BLaER1 (cell line): Measurements from ENCODE around the gene PTBP1.

ENCODE experiments used
- H3K27ac ChIP-seq: shearing (Covaris generic); formaldehyde crosslinking; 2 replicates; pipeline ENCODE4 v1.8.1; 2022
- H3K27me3 ChIP-seq: shearing (Covaris generic); formaldehyde crosslinking; 2 replicates; pipeline ENCODE4 v1.8.1; 2022
- H3K36me3 ChIP-seq: shearing (Covaris generic); formaldehyde crosslinking; 2 replicates; pipeline ENCODE4 v1.8.1; 2022
- H3K4me1 ChIP-seq: shearing (Covaris generic); formaldehyde crosslinking; 2 replicates; pipeline ENCODE4 v1.8.1; 2022
- H3K4me2 ChIP-seq: shearing (Covaris generic); formaldehyde crosslinking; 2 replicates; pipeline ENCODE4 v1.8.1; 2022
- H3K4me3 ChIP-seq: shearing (Covaris generic); formaldehyde crosslinking; 2 replicates; pipeline ENCODE4 v1.8.1; 2022
- H3K9ac ChIP-seq: shearing (Covaris generic); formaldehyde crosslinking; 2 replicates; pipeline ENCODE4 v1.8.1; 2022
- H3K9me3 ChIP-seq: shearing (Covaris generic); formaldehyde crosslinking; 2 replicates; pipeline ENCODE4 v1.8.1; 2022
- H4K20me1 ChIP-seq: shearing (Covaris generic); formaldehyde crosslinking; 2 replicates; pipeline ENCODE4 v1.8.1; 2022
- Cebpa-rat ChIP-seq: shearing (Covaris generic); IDR thresholded peaks from 2 replicates; pipeline ENCODE4 v1.8.1; 2022

Gene PTBP1

DNA sequence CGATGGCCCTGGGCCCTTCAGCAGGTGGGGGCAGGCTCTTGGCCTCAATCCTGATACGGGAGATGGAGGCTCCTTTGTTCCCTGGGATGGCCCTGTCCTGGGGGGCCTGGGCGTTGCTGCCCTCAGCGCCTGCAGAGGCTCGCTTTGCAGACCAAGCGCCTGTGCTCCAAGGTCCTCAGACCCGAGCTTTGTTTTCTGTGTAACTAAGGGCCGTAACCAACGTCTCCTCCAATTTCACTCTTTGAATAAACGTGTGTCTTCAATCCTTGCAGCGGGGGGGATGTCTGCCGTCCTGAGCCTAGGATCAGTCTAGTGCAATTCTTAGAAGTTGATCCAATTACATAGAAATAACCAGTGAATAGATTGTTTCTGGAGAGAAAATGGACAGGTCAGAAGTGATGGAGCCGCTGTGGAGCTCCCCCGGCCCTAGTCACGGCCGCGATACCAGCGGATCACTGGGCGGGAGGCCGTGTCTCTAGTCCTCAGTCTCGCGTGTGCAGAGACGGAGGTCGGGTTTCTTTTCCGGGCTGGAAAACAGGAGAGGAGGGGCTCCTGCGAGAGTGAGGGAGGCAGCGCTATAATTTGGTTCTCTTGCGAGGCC lies 5.3 kb downstream of the PTBP1 start:
- no peak overlapping the region for H3K27ac ChIP-seq
- H3K4me3 ChIP-seq: no peak overlapping the region
- H3K36me3 ChIP-seq: peaks cover 96% of the 10 kb centered on the region
- peaks cover 30% of the 10 kb centered on the region for H3K4me1 ChIP-seq
- H3K4me2 ChIP-seq: no peak overlapping the region
- H4K20me1 ChIP-seq: peaks cover 100% of the 10 kb centered on the region
- H3K9ac ChIP-seq: 0 out of 2 replicates have a peak overlapping the region, but pooled peaks have one; percentile 29
- no peaks in the 10 kb centered on the region for H3K9me3 ChIP-seq
- TF ChIP-seq Cebpa-rat: no peak
- no peaks in the 10 kb centered on the region for H3K27me3 ChIP-seq

DNA sequence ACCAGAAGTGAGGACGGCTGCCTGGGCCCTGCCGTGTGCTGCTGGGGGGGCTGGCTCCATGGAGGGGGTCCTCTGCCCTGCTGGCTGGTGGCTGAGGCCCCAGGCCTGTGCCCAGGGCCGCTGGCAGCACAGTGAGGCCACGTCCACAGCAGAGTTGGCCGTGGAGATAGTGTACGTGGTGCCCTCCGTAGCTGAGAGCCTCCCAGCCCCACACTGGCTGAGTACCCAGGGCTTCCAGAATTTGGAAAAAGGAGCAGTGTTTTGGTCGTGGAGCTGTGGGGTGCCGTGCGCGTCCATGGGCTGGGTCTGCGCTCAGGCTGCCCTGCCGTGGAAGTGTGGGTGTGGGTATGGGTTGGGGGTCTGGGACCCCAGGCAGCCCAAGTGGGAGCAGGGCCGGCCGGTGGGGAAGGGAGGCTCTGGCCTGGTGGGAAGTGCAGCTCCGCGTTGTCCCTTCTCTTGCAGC lies 5.9 kb downstream of the PTBP1 start:
- H3K9ac ChIP-seq: no peak overlapping the region
- no peak overlapping the region for H3K4me2 ChIP-seq
- no peak overlapping the region for H3K4me3 ChIP-seq
- H3K27me3 ChIP-seq: no peaks in the 10 kb centered on the region
- peaks cover 100% of the 10 kb centered on the region for H4K20me1 ChIP-seq
- no peak overlapping the region for H3K27ac ChIP-seq
- peaks cover 100% of the 10 kb centered on the region for H3K36me3 ChIP-seq
- TF ChIP-seq Cebpa-rat: no peak
- H3K9me3 ChIP-seq: no peaks in the 10 kb centered on the region
- H3K4me1 ChIP-seq: peaks cover 30% of the 10 kb centered on the region

DNA sequence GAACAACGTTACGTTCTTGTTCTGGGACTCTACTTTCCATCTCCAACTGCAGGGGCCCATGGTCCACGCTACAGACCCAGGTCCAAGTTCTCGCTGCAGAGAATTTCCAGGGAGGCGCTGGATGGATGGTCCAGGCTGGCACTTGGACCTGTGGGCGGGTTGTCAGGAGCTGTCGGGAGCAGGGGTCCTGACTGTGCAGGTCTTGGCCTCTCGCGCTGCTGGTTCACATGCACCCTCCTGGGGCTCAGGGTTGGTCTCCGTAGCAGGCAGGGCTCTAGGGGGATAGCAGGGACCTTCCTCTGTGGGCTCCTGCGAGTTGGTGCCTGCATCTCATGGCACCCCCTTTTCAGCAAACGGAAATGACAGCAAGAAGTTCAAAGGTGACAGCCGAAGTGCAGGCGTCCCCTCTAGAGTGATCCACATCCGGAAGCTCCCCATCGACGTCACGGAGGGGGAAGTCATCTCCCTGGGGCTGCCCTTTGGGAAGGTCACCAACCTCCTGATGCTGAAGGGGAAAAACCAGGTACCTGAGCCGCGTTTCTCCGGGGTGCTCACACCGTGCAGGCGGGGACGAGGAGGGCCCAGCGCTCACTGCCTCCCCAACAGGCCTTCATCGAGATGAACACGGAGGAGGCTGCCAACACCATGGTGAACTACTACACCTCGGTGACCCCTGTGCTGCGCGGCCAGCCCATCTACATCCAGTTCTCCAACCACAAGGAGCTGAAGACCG lies 6.6 kb downstream of the PTBP1 start:
- no peak overlapping the region for H3K27ac ChIP-seq
- H3K27me3 ChIP-seq: no peaks in the 10 kb centered on the region
- H3K4me1 ChIP-seq: peaks cover 29% of the 10 kb centered on the region
- H3K9ac ChIP-seq: no peak overlapping the region
- peaks cover 100% of the 10 kb centered on the region for H4K20me1 ChIP-seq
- no peak for TF ChIP-seq Cebpa-rat
- H3K4me2 ChIP-seq: no peak overlapping the region
- H3K4me3 ChIP-seq: no peak overlapping the region
- peaks cover 99% of the 10 kb centered on the region for H3K36me3 ChIP-seq
- H3K9me3 ChIP-seq: no peaks in the 10 kb centered on the region

DNA sequence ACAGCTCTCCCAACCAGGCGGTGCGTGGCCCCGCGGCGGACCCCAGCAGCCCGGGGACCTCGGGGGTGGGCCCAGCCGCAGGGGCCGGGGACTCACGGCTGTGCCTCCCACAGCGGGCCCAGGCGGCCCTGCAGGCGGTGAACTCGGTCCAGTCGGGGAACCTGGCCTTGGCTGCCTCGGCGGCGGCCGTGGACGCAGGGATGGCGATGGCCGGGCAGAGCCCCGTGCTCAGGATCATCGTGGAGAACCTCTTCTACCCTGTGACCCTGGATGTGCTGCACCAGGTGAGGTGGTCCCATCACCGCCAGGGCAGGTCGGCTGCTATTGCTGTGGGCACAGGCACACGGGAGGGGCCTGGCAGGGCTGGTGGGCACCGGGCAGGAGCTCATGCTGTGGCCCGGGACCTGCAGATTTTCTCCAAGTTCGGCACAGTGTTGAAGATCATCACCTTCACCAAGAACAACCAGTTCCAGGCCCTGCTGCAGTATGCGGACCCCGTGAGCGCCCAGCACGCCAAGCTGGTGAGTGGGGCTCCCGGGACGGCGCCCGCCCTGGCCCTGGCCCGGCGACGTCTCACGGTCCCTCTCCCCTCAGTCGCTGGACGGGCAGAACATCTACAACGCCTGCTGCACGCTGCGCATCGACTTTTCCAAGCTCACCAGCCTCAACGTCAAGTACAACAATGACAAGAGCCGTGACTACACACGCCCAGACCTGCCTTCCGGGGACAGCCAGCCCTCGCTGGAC lies 7.3 kb downstream of the PTBP1 start:
- Histone ChIP-seq H3K36me3 (peaks cover 99% of the 10 kb centered on the region), H3K27me3 (no peaks in the 10 kb centered on the region), H4K20me1 (peaks cover 100% of the 10 kb centered on the region), H3K9ac (no peak overlapping the region), H3K27ac (no peak overlapping the region), H3K4me3 (no peak overlapping the region), H3K4me2 (no peak overlapping the region), H3K4me1 (peaks cover 22% of the 10 kb centered on the region), H3K9me3 (no peaks in the 10 kb centered on the region)
- TF ChIP-seq Cebpa-rat: no peak

DNA sequence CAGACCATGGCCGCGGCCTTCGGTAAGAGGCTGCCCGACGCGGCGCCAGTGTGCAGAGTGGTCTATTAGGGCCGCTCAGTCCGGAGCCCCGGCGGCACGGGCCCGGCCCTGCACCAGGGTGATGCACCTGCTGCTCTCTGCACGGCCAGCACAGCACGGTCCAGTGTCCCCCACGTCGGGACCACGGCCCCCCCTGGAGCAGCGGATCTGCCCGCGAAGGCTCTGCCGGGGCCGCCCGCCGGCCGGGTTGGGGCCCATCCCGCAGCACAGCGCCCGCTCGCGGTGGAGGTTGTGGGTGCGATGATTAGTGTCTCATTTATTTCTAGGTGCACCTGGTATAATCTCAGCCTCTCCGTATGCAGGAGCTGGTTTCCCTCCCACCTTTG lies 7.9 kb downstream of the PTBP1 start:
- Histone ChIP-seq H3K36me3 (peaks cover 99% of the 10 kb centered on the region), H4K20me1 (peaks cover 100% of the 10 kb centered on the region), H3K27ac (no peak overlapping the region), H3K4me2 (no peak overlapping the region), H3K9me3 (no peaks in the 10 kb centered on the region), H3K9ac (no peak overlapping the region), H3K4me1 (peaks cover 16% of the 10 kb centered on the region), H3K27me3 (no peaks in the 10 kb centered on the region), H3K4me3 (no peak overlapping the region)
- no peak for TF ChIP-seq Cebpa-rat

DNA sequence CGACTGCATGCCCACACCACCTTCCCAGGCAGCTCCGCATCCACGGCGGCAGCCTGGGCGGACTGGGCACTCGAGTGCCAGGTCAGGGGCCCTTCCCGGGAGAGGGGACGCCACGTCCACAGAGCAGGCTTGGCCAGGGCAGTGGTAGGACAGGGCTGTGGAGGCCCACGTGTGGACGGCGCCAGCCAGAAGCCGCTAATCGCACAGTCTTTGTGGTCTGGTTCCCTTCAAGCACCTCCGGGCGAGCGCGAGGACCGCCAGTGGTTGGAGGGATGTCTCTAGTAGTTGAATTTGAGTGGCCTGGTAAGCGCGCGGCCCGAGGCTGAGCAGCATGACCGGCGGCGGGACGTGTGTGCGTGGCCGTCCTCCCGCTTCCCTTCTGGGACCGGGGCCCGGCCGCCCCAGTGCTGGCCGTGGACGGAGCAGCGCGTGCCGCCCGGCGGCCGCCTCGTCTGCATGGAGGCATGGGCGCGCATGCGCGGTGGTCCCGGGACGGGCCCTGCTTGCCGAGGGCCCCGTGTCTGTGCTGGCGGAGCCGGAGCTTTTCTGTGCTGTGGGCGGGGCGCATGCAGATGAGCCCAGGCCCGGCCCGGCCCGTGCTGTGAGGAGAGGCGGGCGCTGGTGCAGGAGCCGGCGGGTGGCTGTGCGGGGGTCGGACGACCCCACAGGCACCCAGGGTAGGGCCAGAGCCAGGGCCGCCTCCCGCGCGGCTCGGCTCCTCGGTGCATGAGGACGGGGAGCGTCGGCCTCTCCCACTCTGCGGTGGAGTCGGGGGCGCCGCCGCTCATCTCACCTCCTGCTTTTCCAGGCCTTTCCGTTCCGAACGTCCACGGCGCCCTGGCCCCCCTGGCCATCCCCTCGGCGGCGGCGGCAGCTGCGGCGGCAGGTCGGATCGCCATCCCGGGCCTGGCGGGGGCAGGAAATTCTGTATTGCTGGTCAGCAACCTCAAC lies 8.6 kb downstream of the PTBP1 start:
- Histone ChIP-seq H4K20me1 (peaks cover 100% of the 10 kb centered on the region), H3K27me3 (no peaks in the 10 kb centered on the region), H3K9me3 (no peaks in the 10 kb centered on the region), H3K9ac (no peak overlapping the region), H3K4me3 (no peak overlapping the region), H3K4me1 (peaks cover 9% of the 10 kb centered on the region), H3K27ac (no peak overlapping the region), H3K4me2 (no peak overlapping the region), H3K36me3 (peaks cover 99% of the 10 kb centered on the region)
- TF ChIP-seq Cebpa-rat: no peak

DNA sequence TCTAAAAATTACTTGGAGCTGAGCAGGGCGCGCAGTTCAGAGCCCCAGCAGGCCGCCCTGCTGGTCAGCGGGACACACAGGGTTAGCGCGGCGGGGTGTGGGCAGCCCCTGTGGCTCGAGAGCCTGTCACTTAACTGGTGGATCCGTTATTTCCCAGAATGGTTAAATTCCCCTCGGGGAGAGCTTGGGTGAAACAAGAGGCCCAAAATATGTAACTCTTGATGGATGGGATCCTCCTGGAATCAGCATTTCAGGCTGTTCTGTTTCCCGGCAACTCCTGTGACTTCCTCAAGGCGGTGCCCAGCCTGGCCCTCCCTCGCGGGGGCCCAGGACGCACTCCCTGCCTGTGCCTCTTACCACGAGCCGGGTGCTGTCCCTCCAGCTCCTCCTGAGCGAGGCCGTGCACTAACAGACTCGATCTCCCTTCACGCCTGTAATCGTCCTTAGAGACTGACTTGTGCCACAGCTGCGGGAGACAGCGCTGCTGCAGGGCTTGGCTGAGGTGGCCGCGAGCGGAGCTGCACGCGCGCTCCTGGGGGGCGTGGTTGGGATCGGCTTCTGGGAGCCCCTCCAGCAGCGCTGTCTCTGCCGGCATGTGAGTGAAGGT lies 9.7 kb downstream of the PTBP1 start:
- Histone ChIP-seq H3K27me3 (no peaks in the 10 kb centered on the region), H3K9ac (no peak overlapping the region), H4K20me1 (peaks cover 100% of the 10 kb centered on the region), H3K36me3 (peaks cover 99% of the 10 kb centered on the region), H3K9me3 (no peaks in the 10 kb centered on the region), H3K27ac (no peak overlapping the region), H3K4me2 (no peak overlapping the region), H3K4me3 (no peak overlapping the region), H3K4me1 (no peaks in the 10 kb centered on the region)
- no peak for TF ChIP-seq Cebpa-rat

DNA sequence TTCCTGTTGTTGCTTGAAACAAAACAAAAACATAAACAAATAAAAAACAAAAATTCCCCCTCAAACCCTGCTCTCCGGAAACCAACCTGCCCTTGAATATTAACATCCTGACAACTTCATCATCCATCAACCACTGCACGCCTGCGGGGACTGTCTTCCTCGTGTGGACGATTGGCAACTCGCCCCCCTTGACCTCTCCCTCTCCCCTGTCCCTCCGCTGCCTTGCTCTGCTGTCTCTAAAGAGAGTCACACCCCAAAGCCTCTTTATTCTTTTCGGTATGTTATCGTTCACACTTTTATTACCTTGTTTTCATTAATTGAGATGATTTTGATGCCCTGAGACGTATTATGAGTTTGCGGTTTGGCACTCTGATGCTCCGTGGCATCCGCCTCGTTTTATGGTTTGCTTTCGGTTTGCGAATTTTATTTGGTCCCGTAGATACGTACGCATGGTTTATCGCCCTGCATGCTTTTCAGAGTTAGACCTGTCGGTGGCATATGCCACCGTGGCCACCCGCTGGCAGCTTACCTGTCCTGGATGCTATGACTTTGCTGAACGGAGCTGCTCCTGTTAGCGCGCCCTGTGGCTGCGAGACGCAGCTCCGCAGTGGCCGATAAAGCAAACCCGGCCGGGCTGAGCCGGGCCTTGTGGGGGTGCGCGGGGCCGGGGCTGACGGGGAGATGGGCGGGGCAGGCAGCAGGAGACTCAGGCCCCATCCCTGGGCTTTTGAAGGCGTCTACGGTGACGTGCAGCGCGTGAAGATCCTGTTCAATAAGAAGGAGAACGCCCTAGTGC lies 10.6 kb downstream of the PTBP1 start:
- Histone ChIP-seq H3K4me2 (no peak overlapping the region), H3K4me1 (no peaks in the 10 kb centered on the region), H3K27me3 (no peaks in the 10 kb centered on the region), H3K9me3 (no peaks in the 10 kb centered on the region), H4K20me1 (peaks cover 98% of the 10 kb centered on the region), H3K27ac (no peak overlapping the region), H3K9ac (no peak overlapping the region), H3K4me3 (no peak overlapping the region), H3K36me3 (peaks cover 98% of the 10 kb centered on the region)
- no peak for TF ChIP-seq Cebpa-rat
